GM21381 (cell line): ENCODE measurements around the gene SBNO2.
"Not testable (repeated sequence)": the region's sequence is repeated elsewhere in the genome, so short reads cannot be mapped to it uniquely, and the experiment has no call there.

Experiments
- ATAC-seq: cut with Tn5 transposase; IDR thresholded peaks from one replicate; pipeline ENCODE4 v1.9.1; 2021; ENCODE audit warnings: mild to moderate bottlenecking, moderate library complexity; ENCODE audit not compliant: unreplicated experiment

Gene SBNO2

GRCh38 chr19:1173845-1174809, at the start of gene SBNO2:
Gene SBNO2 (minus strand): TSS chr19:1174268. CDS start chr19:1154276, 19,992 bp downstream.
- ATAC-seq: peak; percentile 68

GRCh38 chr19:1223018-1223855, 49.2 kb upstream of the SBNO2 start:
- ATAC-seq: no peak

GRCh38 chr19:1222394-1222793, 48.3 kb upstream of the SBNO2 start:
- ATAC-seq: no peak

DNA sequence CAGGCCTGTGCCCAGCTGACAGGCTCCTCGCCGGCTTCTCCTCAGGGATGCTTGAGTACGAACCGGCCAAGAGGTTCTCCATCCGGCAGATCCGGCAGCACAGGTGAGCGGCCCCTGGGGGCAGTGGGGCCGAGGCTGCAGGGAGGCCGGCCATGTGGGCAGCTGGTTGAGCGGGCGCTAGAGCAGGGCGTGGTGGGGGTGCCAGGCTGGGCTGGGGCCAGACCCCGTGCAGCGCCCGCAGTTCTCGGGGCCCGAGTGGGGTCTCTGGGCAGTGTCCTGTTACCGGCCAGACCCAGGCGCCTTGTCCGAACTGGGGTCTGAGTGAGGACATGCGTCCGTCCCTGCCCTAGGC, 47.8 kb upstream of the SBNO2 start:
- no peak for ATAC-seq

GRCh38 chr19:1220976-1221903, 47.2 kb upstream of the SBNO2 start:
- no peak for ATAC-seq

DNA sequence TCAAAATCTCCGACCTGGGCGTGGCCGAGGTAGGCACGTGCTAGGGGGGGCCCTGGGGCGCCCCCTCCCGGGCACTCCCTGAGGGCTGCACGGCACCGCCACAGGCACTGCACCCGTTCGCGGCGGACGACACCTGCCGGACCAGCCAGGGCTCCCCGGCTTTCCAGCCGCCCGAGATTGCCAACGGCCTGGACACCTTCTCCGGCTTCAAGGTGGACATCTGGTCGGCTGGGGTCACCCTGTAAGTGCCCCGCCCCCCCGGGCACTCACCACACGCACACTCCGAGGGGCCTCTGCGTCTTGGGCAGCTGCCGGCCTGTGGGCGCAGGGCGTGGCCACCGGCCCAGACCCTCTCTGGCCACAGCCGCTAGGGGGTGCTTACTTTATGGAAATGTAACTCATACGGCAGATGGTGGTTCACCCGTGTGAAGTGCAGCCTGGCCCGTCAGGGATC, 46.4 kb upstream of the SBNO2 start:
- no peak for ATAC-seq

DNA sequence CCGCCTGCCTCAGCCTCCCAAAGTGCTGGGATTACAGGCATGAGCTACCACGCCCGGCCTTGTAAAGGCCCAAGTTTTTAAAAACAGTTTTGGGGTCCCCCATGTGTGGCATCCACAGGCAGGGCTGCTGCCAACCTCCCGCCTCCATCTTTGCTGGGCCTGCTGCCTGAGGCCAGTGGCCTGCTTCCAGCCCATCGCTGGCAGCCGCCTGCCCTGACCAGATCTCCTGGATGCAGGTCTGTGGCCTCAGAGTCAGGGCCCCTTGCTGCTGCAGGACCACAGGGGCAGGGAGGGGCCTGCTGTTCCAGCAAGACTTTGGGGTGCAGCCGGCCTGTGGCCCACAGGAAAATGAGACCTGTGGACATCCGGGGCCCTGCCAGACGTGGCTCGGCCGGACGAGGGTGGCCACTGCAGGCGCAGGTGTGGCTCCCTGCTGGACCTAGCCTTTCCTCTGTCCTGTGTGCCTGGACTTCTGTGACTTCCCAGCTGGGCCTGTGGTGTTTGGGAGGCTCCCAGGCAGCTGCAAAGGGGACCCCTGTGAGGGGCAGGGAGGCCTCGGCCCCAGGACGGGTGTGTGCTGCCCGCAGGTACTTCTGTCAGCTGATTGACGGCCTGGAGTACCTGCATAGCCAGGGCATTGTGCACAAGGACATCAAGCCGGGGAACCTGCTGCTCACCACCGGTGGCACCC, 45.9 kb upstream of the SBNO2 start:
- ATAC-seq: no peak

DNA sequence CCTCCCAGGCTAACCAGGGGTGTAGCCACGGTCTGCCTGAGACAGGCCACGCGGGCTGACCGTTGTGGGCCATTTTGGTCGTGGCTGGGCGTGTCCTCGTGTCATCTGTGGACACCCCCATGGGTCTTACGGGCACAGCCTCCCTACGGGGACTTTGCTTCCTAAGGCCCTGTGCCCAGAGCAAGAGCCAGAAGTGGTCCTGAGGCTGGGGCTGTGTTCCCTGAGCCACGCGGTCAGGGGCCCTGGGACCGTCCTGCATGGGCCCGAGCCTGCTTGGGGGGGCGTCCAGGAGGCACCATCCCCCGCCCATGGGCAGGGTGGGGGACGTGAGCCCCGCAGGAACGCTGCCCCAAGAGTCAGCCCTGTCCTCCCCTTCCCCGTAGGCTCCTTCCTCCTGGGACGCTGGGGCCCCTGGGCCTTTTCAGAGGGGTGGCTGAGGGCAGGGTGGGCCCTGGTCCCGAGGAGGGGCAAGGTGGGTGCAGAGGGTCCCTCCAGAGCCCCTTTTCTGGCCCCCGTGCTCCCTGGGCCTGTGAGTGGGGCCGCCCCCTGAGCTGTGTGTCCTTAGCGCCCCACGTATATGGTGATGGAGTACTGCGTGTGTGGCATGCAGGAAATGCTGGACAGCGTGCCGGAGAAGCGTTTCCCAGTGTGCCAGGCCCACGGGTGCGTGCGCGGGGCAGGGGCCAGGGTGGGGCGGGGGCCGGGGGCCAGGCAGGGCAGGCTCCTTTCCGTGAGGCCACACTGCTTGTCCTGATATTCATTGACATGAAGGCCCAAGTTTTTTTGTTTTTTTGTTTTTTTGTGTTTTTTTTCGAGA, 44.9 kb upstream of the SBNO2 start:
- no peak for ATAC-seq

DNA sequence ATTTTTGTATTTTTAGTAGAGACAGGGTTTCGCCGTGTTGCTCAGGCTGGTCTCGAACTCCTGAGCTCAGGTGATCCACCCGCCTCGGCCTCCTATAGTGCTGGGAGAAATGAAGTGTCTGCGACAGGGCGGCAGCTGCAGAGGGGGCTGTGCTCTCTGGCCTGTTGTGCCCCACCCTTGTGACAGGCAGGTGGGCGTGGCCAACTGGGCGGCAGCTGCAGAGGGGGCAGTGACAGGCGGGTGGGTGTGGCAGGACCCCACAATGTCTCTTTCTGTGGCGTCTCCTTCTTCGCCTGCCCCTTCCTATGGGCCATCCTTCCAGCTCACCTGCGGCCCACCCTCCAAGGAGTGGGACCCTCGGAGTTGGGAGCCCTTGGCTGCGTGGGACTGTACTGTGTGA, 43.3 kb upstream of the SBNO2 start:
- ATAC-seq: no peak

DNA sequence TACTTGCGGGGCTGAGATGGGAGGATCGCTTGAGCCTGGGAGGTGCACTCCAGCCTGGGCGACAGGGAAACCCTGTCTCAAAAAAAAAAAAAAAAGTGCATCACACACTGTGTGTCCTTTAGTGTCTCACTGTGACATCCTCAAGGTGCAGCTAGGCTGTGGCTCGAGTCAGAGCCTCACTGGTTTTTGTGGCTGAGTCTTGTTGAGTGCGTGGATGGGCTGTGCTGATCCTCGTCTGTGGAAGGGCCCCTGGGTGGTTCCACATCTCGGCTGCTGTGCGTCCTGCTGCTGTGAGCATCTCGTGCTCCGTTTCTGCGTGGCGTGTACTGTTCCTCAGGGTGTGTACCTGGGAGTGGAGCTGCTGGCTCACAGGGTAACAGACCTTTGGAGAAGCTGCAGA, 42.7 kb upstream of the SBNO2 start:
- ATAC-seq: no peak

- ATAC-seq: no peak
These were observed 41.0 kb upstream of the SBNO2 start for GRCh38 chr19:1214862-1215731.

- no peak for ATAC-seq
These were observed 40.3 kb upstream of the SBNO2 start for GRCh38 chr19:1214299-1214861.

GRCh38 chr19:1213391-1214286, 39.6 kb upstream of the SBNO2 start:
- peak; percentile 47 for ATAC-seq

DNA sequence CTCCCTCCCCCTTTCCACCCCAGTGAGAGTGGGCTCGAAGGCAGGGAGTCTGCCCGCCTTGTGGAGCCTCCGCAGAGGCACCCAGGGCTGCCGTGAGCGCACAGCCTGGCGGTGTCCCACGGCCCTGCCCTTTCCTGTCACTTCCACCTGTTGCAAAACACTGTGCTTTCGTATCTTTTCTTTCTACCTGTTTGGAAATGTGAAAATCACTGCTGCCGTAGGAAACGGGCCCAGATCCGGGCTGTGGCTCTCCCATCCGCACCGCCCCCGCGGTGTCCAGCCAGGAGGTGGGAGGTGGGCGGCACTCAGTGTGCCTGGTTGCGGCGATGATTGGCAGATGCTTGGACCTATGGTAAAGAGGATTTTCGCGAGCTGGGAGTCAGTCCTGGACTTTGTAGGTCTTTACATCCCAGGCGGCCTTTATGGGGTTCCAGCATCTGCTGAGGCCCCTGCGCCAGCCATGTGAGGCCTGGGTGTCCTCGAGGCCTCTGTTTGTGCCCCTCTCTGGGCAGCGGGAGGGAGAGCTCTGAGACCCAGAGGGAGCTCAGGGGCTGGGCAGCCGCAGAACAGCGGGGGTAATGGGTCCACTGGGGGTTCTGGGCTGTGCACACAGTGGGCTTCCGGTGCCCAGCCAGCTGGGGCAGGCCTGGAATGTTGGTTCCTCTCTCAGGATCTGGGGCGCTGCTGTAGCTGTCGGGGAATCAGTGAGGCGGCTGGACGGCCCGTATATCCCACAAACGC, 37.6 kb upstream of the SBNO2 start:
- no peak for ATAC-seq

- ATAC-seq: no peak
These were observed 36.1 kb upstream of the SBNO2 start for GRCh38 chr19:1210227-1210538.

- not testable (repeated sequence) for ATAC-seq
These were observed 34.8 kb upstream of the SBNO2 start for GRCh38 chr19:1208830-1209229.
